Endothelial cell (in vitro differentiated cells): ENCODE data around the gene TTC7B. TPM values are rescaled to one million over a fixed set of nuclear protein-coding genes. Genes with fewer than 3 reads are reported as not detected.

Experiments used
- DNase-seq: peaks from one replicate; pipeline ENCODE4 v3.0.0; 2021; ENCODE audit warnings: low spot score
- H3K27ac Mint-ChIP-seq: one replicate; pipeline ENCODE4 v1.8.0; 2021; ENCODE audit warnings: mixed read lengths, inconsistent platforms; ENCODE audit not compliant: unreplicated experiment
- H3K27me3 Mint-ChIP-seq: one replicate; pipeline ENCODE4 v1.8.0; 2021; ENCODE audit warnings: mild to moderate bottlenecking, moderate library complexity, mixed read lengths, inconsistent platforms; ENCODE audit not compliant: unreplicated experiment
- H3K36me3 Mint-ChIP-seq: one replicate; pipeline ENCODE4 v1.8.0; 2021; ENCODE audit warnings: mild to moderate bottlenecking, low read depth, mixed read lengths, inconsistent platforms; ENCODE audit not compliant: unreplicated experiment
- H3K4me1 Mint-ChIP-seq: one replicate; pipeline ENCODE4 v1.8.0; 2021; ENCODE audit warnings: mild to moderate bottlenecking, mixed read lengths, inconsistent platforms; ENCODE audit not compliant: unreplicated experiment
- H3K4me3 Mint-ChIP-seq: one replicate; pipeline ENCODE4 v1.8.0; 2021; ENCODE audit warnings: mild to moderate bottlenecking, mixed read lengths, inconsistent platforms; ENCODE audit not compliant: unreplicated experiment
- H3K9me3 Mint-ChIP-seq: one replicate; pipeline ENCODE4 v1.8.0; 2021; ENCODE audit warnings: mixed read lengths, inconsistent platforms; ENCODE audit not compliant: unreplicated experiment
- CTCF ChIP-seq: fragments of 200-600 bp; sonication (generic); IDR thresholded peaks from one replicate; pipeline ENCODE4 v1.5.0; 2021; ENCODE audit warnings: antibody characterized with exemption; ENCODE audit not compliant: unreplicated experiment
- total RNA-seq: library from RNA; stranded (reverse); fragmentation: NEBNext Ultra II Directional; extraction: Animal tissue kit (Norgen Biotek cat#: 25700); gene quantifications from one replicate; pipeline ENCODE4 v1.2.1, GENCODE V29; 2021; ENCODE audit not compliant: unreplicated experiment

The TTC7B gene
- total RNA-seq, 1 donor from 2014 or later: 93.5 TPM

- peaks cover 5% of the 10 kb centered on the region for H3K4me1 Mint-ChIP-seq
- TF ChIP-seq CTCF: no peak
- DNase-seq: no peak
- peaks cover 8% of the 10 kb centered on the region for H3K27me3 Mint-ChIP-seq
- H3K36me3 Mint-ChIP-seq: peaks cover 19% of the 10 kb centered on the region
- H3K4me3 Mint-ChIP-seq: no peak overlapping the region
- no peak overlapping the region for H3K27ac Mint-ChIP-seq
- H3K9me3 Mint-ChIP-seq: no peaks in the 10 kb centered on the region
These were observed 232.2 kb downstream of the TTC7B start for GRCh38 chr14:90583916-90584605.

DNA sequence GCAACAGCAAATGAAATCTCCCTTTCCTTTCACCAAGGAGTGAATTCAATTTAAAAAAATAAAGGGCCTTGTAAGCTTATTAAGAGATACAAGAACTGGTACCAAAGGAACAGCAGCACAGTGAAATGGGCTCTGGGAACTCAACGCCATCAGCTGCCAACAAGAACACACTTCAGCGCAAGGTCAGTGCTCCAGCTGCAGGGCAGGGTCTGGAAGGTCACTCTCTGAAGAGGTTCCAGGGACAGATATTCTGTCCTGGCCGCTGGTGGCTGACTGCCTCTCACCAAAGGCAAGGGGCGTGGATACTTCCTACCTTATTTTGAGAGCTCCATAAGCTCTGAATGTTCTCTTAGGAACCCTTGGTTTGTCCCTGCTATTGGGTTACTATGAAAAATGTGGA, 232.8 kb downstream of the TTC7B start:
- Mint-ChIP-seq H3K27me3 (peaks cover 10% of the 10 kb centered on the region), H3K4me3 (no peak overlapping the region), H3K27ac (no peak overlapping the region)

DNA sequence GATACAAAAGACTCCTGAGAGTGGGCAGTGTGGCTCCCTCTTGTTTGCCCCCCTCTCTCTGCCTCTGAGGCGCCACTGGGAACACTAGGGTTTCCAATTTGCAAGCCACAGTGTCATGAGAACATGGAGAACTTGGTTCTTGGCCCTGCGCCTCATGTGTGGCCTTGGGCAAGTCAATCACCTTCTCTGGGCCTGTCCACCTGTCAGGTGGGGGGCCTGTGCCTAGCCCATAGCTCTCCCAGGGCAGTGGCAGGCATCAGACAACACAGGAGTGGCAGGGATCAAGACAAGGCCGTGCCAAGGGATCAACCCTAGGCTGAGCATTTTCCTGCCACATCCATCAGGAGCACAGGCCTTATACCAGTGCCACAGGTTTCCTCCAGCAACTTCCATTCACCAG, 234.1 kb downstream of the TTC7B start:
- DNase-seq: no peak
- Mint-ChIP-seq H3K27ac (no peak overlapping the region), H3K9me3 (no peaks in the 10 kb centered on the region), H3K36me3 (peaks cover 20% of the 10 kb centered on the region), H3K4me3 (no peak overlapping the region), H3K27me3 (peaks cover 10% of the 10 kb centered on the region), H3K4me1 (peaks cover 5% of the 10 kb centered on the region)
- no peak for TF ChIP-seq CTCF

More for the DNA sequence above, 232.8 kb downstream of the TTC7B start:
- Mint-ChIP-seq H3K9me3 (no peaks in the 10 kb centered on the region), H3K4me1 (peaks cover 5% of the 10 kb centered on the region), H3K36me3 (peaks cover 20% of the 10 kb centered on the region)
- no peak for DNase-seq
- TF ChIP-seq CTCF: no peak

DNA sequence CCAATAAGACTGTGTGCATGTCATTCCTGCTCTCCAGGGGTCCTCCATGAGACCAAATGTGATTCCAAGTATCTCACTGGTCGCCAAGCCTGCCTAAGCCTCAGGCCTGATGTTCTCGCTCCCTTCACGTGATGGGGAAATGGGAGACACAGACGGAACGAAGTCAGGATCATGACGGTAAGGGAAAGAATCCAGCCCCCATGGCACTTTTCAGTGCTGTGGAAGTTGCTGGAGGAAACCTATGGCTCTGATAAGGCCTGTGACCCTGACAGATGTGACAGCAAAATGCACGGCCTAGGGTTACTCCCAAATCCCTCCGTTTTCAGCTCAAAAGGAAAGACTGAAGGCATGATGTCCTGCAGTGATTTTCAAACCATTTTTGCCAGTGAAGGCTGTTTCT, 234.5 kb downstream of the TTC7B start:
- Mint-ChIP-seq H3K36me3 (peaks cover 20% of the 10 kb centered on the region), H3K27me3 (peaks cover 10% of the 10 kb centered on the region), H3K9me3 (no peaks in the 10 kb centered on the region), H3K27ac (no peak overlapping the region), H3K4me1 (peaks cover 5% of the 10 kb centered on the region), H3K4me3 (no peak overlapping the region)
- no peak for TF ChIP-seq CTCF
- DNase-seq: no peak
